ENCODE data around the gene GDF10. TPM values are rescaled to one million over a fixed set of nuclear protein-coding genes. Genes with fewer than 3 reads are reported as not detected.

GDF10 gene
- total RNA-seq, 1 experiment from 2014 or later: 0.24 TPM

- Mint-ChIP-seq H3K27me3 (ENCODE audit: low read depth) (no peaks in the 10 kb centered on the region; the same call in 1 of the 2 replicates), H3K4me3 (no peak overlapping the region), H3K9me3 (no peaks in the 10 kb centered on the region), H3K36me3 (no peaks in the 10 kb centered on the region), H3K27ac (no peak overlapping the region), H3K4me1 (peaks cover 28% of the 10 kb centered on the region)
- CTCF ChIA-PET: interaction anchor here (1.2 to 3.9 kb wide), 3 partner anchors 31 to 315 kb away, joined by 3 to 37 read pairs (median 5); no protein-coding TSS in a partner anchor
- no peak for TF ChIP-seq PRRX2 (CRISPR knock-in tag; IDR thresholded peaks at IDR 0.05)
- no peak for TF ChIP-seq TEAD4 (CRISPR knock-in tag; IDR thresholded peaks at IDR 0.05)
- TF ChIP-seq NFE2L1 (CRISPR knock-in tag; IDR thresholded peaks at IDR 0.05): no peak
- TF ChIP-seq ZNF281 (CRISPR knock-in tag; IDR thresholded peaks at IDR 0.05): no peak
- TF ChIP-seq SMAD4 (CRISPR knock-in tag; IDR thresholded peaks at IDR 0.05): no peak
- TF ChIP-seq OVOL2 (CRISPR knock-in tag; IDR thresholded peaks at IDR 0.05; ENCODE audit: borderline replicate concordance): no peak
- TF ChIP-seq EMX1 (CRISPR knock-in tag; IDR thresholded peaks at IDR 0.05): no peak
- TF ChIP-seq IRF1 (CRISPR knock-in tag; IDR thresholded peaks at IDR 0.05): no peak
- no peak for TF ChIP-seq ARID4B (CRISPR knock-in tag; IDR thresholded peaks at IDR 0.05; ENCODE audit: borderline replicate concordance)
- TF ChIP-seq FOXJ3 (CRISPR knock-in tag; IDR thresholded peaks at IDR 0.05; ENCODE audit: borderline replicate concordance): no peak
- TF ChIP-seq PRDM15 (CRISPR knock-in tag; IDR thresholded peaks at IDR 0.05): no peak
- TF ChIP-seq NFYB (CRISPR knock-in tag; conservative IDR thresholded peaks at IDR 0.05; ENCODE audit: low read depth): no peak
- DNase-seq (ENCODE audit: low spot score) (no peak), ATAC-seq (no peak)
- POLR2A ChIA-PET: no interaction called here
Measured at GRCh38 chr10:47310090-47310505, 10.1 kb downstream of the GDF10 start.

- Mint-ChIP-seq H3K27ac (no peak overlapping the region), H3K4me3 (no peak overlapping the region), H3K27me3 (ENCODE audit: low read depth) (no peaks in the 10 kb centered on the region; the same call in 1 of the 2 replicates), H3K4me1 (peaks cover 28% of the 10 kb centered on the region), H3K36me3 (no peaks in the 10 kb centered on the region), H3K9me3 (no peaks in the 10 kb centered on the region)
- DNase-seq (ENCODE audit: low spot score) (no peak), ATAC-seq (no peak)
- TF ChIP-seq PREB (CRISPR knock-in tag; IDR thresholded peaks at IDR 0.05; ENCODE audit: borderline replicate concordance): no peak
- no peak for TF ChIP-seq NR3C1 (CRISPR knock-in tag; conservative IDR thresholded peaks at IDR 0.05; ENCODE audit: low read depth)
- no peak for TF ChIP-seq ZNF671 (CRISPR knock-in tag; IDR thresholded peaks at IDR 0.05)
- no peak for TF ChIP-seq ATF1 (CRISPR knock-in tag; IDR thresholded peaks at IDR 0.05)
- no peak for TF ChIP-seq ZBTB21 (CRISPR knock-in tag; IDR thresholded peaks at IDR 0.05; ENCODE audit: borderline replicate concordance)
- no peak for TF ChIP-seq AR (CRISPR knock-in tag; IDR thresholded peaks at IDR 0.05)
- TF ChIP-seq GABPB1 (CRISPR knock-in tag; IDR thresholded peaks at IDR 0.05): no peak
- ChIA-PET CTCF (interaction anchor here (0.6 to 3.9 kb wide), 45 partner anchors 8 to 318 kb away, joined by 3 to 69 read pairs (median 4); partner anchors contain the start of gene GDF10), POLR2A (no interaction called here)
Measured at GRCh38 chr10:47311193-47311931, 11.4 kb downstream of the GDF10 start.

Measured in WTC11 (cell line).